ENCODE measurements around the gene HGFAC.
"Not testable (repeated sequence)": the region's sequence is repeated elsewhere in the genome, so short reads cannot be mapped to it uniquely, and the experiment has no call there.

Gene HGFAC

GRCh38 chr4:3444351-3445110, 2.8 kb downstream of the HGFAC start:
- no peak for DNase-seq

GRCh38 chr4:3445111-3445820, 3.5 kb downstream of the HGFAC start:
- no peak for DNase-seq

DNA sequence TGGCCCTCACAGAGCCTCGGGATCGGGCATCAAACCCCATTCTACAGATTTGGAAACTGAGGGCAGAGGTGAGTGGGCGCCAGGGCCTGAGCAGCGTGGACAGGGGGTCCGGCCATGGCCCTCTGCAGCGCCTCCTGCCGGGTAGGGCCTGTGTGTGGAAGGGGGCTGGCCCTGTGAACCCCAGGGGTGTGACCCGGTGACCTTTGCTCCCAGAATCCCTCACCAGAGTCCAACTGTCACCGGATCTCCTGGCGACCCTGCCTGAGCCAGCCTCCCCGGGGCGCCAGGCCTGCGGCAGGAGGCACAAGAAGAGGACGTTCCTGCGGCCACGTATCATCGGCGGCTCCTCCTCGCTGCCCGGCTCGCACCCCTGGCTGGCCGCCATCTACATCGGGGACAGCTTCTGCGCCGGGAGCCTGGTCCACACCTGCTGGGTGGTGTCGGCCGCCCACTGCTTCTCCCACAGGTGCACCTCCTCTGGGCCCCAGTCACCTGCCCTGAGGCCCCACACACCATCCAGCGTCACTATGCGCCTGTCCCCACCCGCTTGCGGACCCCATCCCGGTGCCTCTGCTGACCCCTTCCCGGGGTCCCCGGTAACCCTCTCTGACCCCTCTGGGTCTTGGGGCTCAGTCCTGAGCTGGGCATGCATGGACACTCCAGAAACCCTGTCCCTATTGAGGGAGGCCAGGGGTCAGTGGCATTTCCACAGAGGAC, 4.2 kb downstream of the HGFAC start:
- no peak for DNase-seq

GRCh38 chr4:3446631-3447320, 5.0 kb downstream of the HGFAC start:
- DNase-seq: no peak

- DNase-seq: no peak
These were observed 5.9 kb downstream of the HGFAC start for GRCh38 chr4:3447431-3448395.

- DNase-seq: no peak
These were observed 7.3 kb downstream of the HGFAC start for GRCh38 chr4:3449047-3449573.

DNA sequence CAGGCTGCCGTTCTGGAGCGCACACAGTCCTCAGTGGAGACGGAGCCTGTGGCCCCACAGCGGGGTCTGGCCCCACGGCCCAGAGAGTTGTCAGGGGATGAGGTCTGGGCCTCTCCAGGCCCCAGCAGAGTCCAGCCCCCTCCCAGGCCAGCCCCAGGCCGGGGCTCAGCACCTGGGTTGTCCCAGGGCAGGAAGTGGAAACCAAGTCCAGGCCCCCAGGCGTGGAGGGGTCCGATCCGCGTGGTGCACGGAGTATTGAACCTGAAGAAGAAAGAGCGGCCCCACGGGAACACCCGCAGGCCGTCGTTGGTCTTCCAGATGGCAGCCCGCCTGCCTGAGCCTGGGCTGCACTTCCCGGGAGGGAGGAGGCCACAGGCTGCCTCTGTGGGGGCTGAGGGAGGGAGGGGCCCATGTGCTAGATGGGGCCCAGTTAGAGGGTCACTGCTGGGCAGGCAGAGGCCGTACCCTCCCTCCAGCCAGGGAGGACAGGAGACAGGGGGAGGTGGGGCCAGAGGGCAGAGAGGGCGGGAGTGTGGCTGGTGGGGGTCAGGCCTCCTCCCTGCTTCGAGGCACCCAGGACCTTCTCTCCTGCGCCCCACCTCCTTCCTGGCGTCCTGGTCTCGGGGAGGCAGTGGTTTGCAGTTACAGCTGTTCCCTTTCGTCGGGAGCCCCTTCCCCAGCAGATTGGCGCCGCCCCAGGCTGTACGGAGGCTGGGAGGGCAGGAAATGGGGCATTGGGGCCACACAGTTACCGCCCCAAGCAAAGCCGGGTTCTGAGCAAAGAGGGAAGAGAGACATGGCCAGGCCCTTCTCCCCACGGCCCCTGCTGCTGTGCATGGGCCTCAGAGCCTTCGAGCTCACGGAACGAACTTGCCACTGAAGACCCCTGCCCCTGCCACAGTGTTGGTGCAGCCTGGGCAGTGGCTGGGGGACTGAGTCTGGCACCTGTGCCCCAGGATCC, 8.1 kb downstream of the HGFAC start:
- no peak for DNase-seq

DNA sequence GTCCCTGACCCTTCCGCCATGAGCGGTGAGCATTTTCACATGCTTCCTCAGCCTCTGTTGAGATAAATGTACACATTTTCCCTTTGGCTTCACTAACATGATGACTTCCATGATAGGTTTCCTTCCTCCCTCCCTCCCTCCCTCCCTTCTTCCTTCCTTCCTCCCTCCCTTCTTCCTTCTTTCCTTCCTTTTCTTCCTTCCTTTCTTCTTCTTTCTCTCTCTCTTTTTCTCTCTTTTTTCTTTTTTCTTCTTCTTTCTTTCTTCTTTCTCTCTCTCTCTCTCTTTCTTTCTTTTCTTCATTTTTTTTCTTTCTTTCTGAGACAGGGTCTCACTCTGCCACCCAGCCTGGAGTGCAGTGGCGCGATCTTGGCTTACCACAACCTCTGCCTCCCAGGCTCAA, 8.9 kb downstream of the HGFAC start:
- no peak for DNase-seq

DNA sequence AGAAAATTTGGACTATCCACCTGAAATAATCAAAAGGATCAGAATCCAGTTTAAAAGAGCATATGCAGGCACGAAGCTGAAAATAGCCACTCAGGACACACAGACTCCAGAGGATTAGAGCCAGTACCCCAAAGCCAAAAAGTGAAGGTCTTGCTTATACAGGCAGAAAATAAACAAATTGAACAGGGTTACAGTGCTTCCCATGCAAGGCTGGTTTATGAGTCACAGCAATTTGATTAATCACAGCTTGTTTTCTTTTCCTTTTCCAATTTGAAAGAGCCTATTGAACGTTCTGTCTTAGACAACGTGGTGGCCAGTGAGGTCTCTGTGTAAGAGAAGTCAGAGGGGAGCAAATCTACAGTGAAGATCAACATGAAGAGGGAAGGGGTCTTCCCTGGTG, 10.2 kb downstream of the HGFAC start:
- DNase-seq: no peak

DNA sequence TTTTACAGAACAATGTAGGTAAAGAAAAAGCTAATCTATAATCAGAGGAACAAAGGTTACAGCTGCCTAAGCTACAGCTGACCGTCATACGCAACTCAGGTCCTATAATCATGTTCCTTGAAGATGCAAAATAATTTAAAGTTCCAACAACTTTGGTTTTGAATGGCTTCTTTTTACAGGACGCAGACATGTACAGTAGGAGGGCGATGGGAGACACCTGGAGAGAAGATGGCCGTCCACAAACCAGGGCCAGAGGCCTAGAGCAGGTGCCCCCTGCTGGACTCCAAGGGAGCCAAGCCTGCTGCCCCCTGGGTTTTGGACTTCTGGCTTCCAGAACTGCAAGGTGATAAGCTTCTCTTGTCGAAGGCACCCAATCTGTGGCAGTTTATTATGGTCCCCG, 10.6 kb downstream of the HGFAC start:
- DNase-seq: no peak

GRCh38 chr4:3455596-3455995, 13.8 kb downstream of the HGFAC start:
- DNase-seq: not testable (repeated sequence)

- no peak for DNase-seq
These were observed 16.6 kb downstream of the HGFAC start for GRCh38 chr4:3458371-3458770.

- not testable (repeated sequence) for DNase-seq
These were observed 17.4 kb downstream of the HGFAC start for GRCh38 chr4:3459156-3459555.

- no peak for DNase-seq
These were observed 19.2 kb downstream of the HGFAC start for GRCh38 chr4:3460926-3461325.

DNA sequence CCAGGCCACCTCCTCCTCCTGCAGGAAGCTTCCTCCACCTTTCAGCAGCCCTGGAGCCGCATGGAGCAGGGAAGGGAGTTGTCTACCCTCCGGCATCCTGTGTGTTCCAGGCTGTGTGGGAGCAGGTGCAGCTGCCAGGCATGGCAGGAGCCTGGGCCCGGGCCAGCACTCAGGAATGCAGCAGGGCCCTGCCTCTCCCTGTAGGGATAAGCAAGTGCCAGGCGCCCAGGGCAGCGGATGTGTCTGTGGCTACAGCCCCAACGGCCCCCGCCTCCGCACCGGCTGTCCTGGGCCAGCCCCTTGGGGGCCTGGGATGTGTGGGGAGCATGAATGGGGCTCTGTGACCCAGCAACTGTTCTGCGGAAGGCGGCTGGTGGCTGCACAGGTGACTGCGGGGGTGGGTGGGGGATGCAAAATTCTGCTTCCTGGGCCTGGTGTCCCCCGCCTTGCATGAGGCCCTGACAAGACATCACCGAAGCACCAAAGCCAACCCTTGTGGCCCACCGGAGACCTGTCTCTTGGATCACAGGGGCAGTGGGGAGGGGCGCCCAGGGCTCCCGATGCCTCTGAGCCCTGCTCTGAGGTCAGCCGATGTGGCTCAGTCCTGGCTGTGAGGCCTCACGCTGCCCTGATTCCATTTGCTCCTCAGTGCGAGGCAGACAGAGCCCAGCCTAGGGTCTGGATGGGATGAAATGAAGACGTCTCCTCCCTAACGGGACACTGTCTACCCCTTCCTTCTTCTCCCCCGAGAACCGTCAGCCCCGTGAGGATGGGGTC, 19.9 kb downstream of the HGFAC start:
- DNase-seq: peak; percentile 25 to 45

- no peak for DNase-seq
These were observed 20.6 kb downstream of the HGFAC start for GRCh38 chr4:3462321-3462789.

DNA sequence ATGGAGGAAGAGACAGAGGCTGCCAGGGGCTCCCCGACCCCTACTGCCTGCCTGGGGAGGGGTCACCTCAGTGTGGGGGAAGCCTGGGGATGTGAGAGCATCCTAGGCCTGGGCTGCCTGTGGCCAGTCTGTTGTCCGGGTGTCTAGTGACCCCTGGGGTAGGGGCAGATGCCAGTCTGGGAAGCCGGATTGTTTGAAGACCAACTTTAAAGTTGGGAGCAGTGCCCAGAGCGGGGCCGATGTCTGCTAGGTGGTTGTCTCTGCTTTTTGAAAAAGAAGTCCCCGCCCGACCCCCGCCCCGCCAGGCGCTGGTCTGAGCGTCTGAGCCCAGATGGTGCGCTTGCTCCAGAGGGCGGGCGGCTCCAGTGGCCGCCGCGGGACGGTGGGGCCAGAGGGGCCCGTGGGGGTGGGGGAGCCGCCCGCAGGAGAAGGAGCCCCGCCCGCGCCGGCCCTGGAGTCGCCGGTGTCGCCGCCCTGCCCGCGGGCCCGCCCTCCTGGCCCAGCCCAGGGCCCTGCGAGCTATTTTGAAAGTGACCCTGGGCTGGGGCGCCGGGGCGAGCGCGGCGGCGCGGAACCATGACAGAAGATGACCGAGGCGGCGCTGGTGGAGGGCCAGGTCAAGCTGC, 21.1 kb downstream of the HGFAC start, which contains the start of gene DOK7:
Gene DOK7, plus strand, starts transcription at position 517 of the 626 bp plus-strand sequence. Its CDS starts 70 bp downstream, at position 587.
- DNase-seq: no peak

- DNase-seq: no peak
These were observed 22.0 kb downstream of the HGFAC start for GRCh38 chr4:3463556-3464348.
